Cardiac muscle cell (in vitro differentiated cells and primary cell): ENCODE measurements around the gene OR56A4. TPM values are rescaled to one million over a fixed set of nuclear protein-coding genes. Genes with fewer than 3 reads are reported as not detected.

ENCODE experiments used
- DNase-seq, 2 donors: peaks; one replicate each; pipeline versions ENCODE4 v3.0.0 to v3.0.0-alpha.2; 2010 to 2017; ENCODE audit warnings: low read depth in 1 of 2, low spot score in 1 of 2
- H3K27ac ChIP-seq: fragments of 200-600 bp; sonication (generic); 2 replicates; pipeline ENCODE4 v1.5.1; 2016
- H3K27me3 ChIP-seq: fragments of 200-600 bp; sonication (generic); 2 replicates; pipeline ENCODE4 v1.6.0; 2016; ENCODE audit warnings: control low read depth
- H3K36me3 ChIP-seq: fragments of 200-600 bp; sonication (generic); 2 replicates; pipeline ENCODE4 v1.5.1; 2016; ENCODE audit warnings: control low read depth
- H3K4me1 ChIP-seq: fragments of 200-600 bp; sonication (generic); 2 replicates; pipeline ENCODE4 v1.8.1; 2017; ENCODE audit warnings: low read depth, mild to moderate bottlenecking, mixed run types
- H3K4me3 ChIP-seq: fragments of 200-600 bp; sonication (generic); 2 replicates; pipeline ENCODE4 v1.5.1; 2016; ENCODE audit warnings: mild to moderate bottlenecking
- H3K9me3 ChIP-seq: fragments of 200-600 bp; sonication (generic); 2 replicates; pipeline ENCODE4 v1.5.1; 2017; ENCODE audit warnings: low read depth, mild to moderate bottlenecking, control low read depth
- CTCF ChIP-seq: IDR thresholded peaks from 2 replicates; pipeline ENCODE4 v1.5.1; 2012; ENCODE audit warnings: low read depth, mild to moderate bottlenecking, low read length
- polyA plus RNA-seq: library from polyadenylated mRNA; unstranded; fragments of >200 nt; fragmentation: Nextera tagmentation; extraction: Ambion mirVana; gene quantifications from 2 replicates; pipeline ENCODE4 v1.2.1, GENCODE V29; 2016
- total RNA-seq: library from RNA; depleted of rRNA; stranded (reverse); fragments of >200 nt; gene quantifications from 2 replicates; pipeline ENCODE4 v1.2.3, GENCODE V29; 2016

OR56A4 gene
- total and polyA plus RNA-seq, 2 experiments from 2014 or later, result not detected

GRCh38 chr11:6006395-6006794 is 351 bp downstream of the OR56A4 start:
- Histone ChIP-seq H3K27me3 (peaks cover 5% of the 10 kb centered on the region), H3K36me3 (no peaks in the 10 kb centered on the region), H3K4me3 (no peak overlapping the region), H3K9me3 (no peaks in the 10 kb centered on the region), H3K4me1 (no peaks in the 10 kb centered on the region), H3K27ac (no peak overlapping the region)
- TF ChIP-seq CTCF, result no peak
- no peak for DNase-seq

- no peak for TF ChIP-seq CTCF
Measured at GRCh38 chr11:6002202-6002699, 4.5 kb downstream of the OR56A4 start.

GRCh38 chr11:5994791-5995190 is 12.0 kb downstream of the OR56A4 start:
- Histone ChIP-seq H3K27me3 (peaks cover 5% of the 10 kb centered on the region), H3K4me1 (no peaks in the 10 kb centered on the region), H3K9me3 (no peaks in the 10 kb centered on the region), H3K36me3 (no peaks in the 10 kb centered on the region), H3K4me3 (no peak overlapping the region), H3K27ac (no peak overlapping the region)
- no peak for TF ChIP-seq CTCF
- no peak for DNase-seq

More at GRCh38 chr11:6002202-6002699, 4.5 kb downstream of the OR56A4 start:
- Histone ChIP-seq H3K9me3 (no peaks in the 10 kb centered on the region), H3K4me3 (no peak overlapping the region), H3K4me1 (no peaks in the 10 kb centered on the region), H3K36me3 (no peaks in the 10 kb centered on the region), H3K27me3 (peaks cover 8% of the 10 kb centered on the region), H3K27ac (no peak overlapping the region)
- DNase-seq, result no peak

- no peak overlapping the region for H3K4me3 ChIP-seq
- H3K36me3 ChIP-seq, result no peaks in the 10 kb centered on the region
- H3K9me3 ChIP-seq, result no peaks in the 10 kb centered on the region
- no peaks in the 10 kb centered on the region for H3K4me1 ChIP-seq
- H3K27me3 ChIP-seq, result no peaks in the 10 kb centered on the region
- TF ChIP-seq CTCF, result peak; percentile 51
- DNase-seq, result peak; percentile 13 to 16
- H3K27ac ChIP-seq, result no peak overlapping the region
Measured at GRCh38 chr11:5992604-5993251, 14.0 kb downstream of the OR56A4 start.

GRCh38 chr11:5992150-5992549 is 14.6 kb downstream of the OR56A4 start:
- H3K36me3 ChIP-seq, result no peaks in the 10 kb centered on the region
- H3K4me1 ChIP-seq, result no peaks in the 10 kb centered on the region
- H3K4me3 ChIP-seq, result no peak overlapping the region
- H3K9me3 ChIP-seq, result no peaks in the 10 kb centered on the region
- no peaks in the 10 kb centered on the region for H3K27me3 ChIP-seq
- no peak for DNase-seq
- no peak for TF ChIP-seq CTCF
- no peak overlapping the region for H3K27ac ChIP-seq
